GM19463 (cell line): ENCODE results near the gene CDH1.

Experiments used
- ATAC-seq: cut with Tn5 transposase; IDR thresholded peaks from one replicate; pipeline ENCODE4 v1.9.1; 2021; ENCODE audit warnings: mild to moderate bottlenecking, moderate library complexity; ENCODE audit not compliant: unreplicated experiment

Gene CDH1

DNA sequence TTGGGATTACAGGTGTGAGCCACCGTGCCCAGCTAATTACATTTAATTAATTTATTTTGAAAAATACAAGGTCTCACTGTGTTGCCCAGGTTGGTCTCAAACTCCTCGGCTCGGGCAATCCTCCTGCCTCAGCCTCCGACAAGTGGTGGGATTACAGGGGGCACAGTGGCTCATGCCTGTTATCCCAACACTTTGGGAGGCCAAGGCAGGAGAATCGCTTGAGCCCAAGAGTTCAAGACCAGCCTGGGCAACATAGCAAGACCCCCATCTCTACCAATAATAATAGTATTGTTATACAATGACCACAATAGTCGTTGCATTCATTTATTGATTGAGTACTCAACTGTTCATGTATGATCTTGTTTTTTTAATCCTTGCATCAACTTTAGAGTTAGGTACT lies 22.0 kb downstream of the CDH1 start:
- no peak for ATAC-seq

GRCh38 chr16:68760671-68761275 lies 23.7 kb downstream of the CDH1 start:
- peak; percentile 64 for ATAC-seq

DNA sequence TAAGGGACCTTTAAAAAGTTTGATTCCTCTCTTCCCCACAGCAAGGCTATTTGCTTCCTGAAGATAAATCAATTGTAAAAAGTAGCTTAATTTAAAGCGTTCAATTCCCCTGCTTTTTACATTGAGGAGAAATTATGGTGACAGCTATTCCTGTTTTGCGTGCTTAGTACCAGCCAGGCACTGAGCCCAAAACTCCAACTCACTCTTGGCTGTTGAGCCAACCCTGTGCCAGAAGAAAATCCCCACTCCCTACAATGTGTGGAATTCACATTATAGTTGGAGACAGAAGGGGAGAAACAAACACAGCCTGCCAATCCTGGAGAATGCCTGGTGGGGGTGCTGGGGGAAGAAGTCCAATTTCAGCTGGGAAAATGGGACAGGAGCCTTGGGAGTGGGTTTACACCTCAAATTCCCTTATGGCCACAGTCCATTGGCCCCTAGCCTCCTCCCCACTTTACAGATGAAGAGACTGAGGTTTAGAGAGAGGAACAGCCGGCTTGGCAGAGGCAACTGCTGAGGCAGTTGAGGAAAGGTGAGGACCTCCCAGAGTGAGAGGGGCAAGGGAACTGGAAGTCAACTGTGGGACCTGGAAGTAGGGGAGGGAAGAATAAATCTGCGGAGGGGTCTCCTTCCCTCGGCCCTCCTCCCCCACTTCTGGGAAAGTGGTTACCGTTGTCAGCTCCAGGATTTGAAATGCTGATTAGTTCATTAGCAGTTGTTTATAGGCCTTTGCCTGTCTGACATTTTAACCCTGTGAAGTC lies 26.1 kb downstream of the CDH1 start:
- no peak for ATAC-seq

DNA sequence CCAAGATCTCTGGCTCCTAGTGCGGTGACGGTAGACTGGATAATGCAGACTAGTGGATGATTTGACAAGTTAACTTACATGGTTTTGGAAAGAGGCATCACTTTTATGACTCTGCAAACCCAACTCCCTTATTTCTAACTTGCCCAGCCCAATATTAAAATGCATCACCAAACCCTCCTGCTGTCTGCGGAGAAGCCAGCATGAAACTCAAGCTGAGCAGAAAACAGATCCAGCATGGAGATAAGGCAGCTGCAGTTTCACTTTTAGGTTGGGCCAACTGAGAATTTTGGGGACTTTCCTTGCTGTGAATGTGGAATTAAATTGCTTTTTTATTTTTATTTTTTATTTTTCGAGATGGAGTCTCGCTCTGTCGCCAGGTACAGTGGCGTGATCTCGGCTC lies 27.8 kb downstream of the CDH1 start:
- ATAC-seq, result no peak

DNA sequence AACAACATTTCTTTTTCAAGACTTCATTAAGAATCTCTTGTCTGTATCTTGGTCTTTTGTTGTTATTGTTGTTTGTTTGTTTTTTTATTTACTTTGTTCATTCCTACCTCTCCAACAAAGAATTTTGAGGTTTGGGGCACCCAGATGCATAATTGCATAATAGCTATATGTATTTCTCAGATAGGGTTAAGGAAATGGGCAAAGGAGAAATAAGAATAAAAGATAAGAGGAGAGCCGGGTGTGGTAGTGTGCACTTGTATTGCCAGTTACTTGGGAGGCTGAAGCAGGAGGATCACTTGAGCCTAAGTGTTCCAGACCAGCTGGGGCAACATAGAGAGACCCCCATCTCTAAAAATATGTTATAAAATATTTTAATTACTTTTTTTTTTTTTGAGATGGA lies 30.5 kb downstream of the CDH1 start:
- ATAC-seq, result no peak

GRCh38 chr16:68768175-68768574 lies 31.1 kb downstream of the CDH1 start:
- no peak for ATAC-seq

GRCh38 chr16:68768771-68769170 lies 31.7 kb downstream of the CDH1 start:
- no peak for ATAC-seq

GRCh38 chr16:68770671-68771070 lies 33.6 kb downstream of the CDH1 start:
- no peak for ATAC-seq

DNA sequence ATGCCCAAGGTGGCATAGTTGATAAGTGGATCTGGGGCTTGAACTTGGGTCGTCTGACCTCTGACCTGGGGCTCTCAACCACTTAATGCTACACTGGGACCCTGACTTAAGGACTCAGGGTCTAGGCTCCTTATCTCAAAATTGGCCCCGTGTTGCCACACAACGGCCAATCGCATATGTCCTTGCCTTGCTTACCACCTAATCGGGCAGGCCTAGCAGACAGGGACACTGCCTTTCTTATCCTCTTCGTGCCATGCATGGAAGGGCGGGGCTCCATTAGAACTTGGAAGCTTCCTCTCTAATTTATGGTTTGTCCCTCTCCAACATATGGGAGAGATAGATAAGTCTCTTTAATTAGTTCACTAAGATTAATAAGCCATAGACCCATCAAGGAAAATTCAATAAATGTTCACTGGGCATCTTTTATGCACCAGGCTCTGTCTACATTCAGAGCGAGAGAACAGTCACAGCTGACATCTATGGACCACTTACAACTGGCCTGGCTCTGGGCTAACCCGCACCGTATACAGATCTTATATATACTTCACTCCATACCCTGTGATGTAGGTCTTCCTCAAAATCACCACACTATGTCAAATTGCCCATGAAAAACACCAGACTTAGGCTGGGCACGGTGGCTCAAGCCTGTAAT lies 35.1 kb downstream of the CDH1 start:
- no peak for ATAC-seq

GRCh38 chr16:68772871-68773270 lies 35.8 kb downstream of the CDH1 start:
- ATAC-seq, result no peak

- no peak for ATAC-seq
Measured at GRCh38 chr16:68774982-68775634, 38.0 kb downstream of the CDH1 start.

GRCh38 chr16:68776821-68777485 lies 39.9 kb downstream of the CDH1 start:
- peak; percentile 73 for ATAC-seq

GRCh38 chr16:68778551-68779231 lies 41.6 kb downstream of the CDH1 start:
- no peak for ATAC-seq

- no peak for ATAC-seq
Measured at GRCh38 chr16:68779891-68780290, 42.8 kb downstream of the CDH1 start.

- no peak for ATAC-seq
Measured at GRCh38 chr16:68781784-68782183, 44.7 kb downstream of the CDH1 start.

DNA sequence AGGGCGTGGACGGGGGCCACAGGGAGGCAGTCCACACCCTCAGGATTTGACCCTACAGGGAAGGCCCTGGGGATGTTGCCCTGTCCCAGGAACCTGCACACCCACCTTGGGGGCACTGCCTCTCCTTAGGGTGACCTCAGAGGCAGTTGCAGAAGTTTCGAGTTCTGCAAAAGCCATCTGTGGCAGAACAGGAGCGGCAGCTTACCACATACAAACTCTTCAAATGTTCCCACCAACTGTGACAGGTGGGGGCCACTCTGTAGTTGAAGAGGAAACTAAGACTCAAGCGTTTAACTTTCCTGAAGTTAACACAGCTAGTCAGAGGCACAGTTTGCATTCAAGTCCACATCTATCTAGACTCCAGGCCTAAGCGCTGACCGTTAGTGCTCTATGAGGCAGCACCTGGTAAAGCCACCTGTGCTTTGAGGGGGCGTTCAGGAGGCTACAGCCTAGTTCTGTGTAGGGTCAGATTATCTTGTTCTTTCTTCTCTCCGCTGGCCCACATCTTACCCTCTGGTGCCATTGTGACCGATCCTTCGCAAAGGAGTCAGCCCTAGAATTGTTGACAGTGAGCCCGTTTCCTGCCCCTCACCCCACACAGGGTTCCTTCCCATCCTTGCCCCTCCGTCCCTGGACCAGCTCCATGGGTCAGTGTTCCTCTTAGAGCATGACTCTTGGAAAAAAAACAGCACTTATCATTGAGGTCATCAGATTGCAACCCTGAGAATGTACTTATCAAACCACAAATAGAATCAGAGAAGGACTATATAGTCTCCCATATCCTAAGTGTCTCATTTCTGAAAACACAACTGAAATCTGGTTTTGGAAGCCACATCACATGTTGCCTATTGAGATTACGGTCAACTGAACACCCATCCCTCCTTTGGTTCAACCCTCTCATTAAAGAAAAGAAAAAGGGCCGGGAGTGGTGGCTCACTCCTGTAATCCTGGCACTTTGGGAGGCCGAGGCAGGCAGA lies 45.4 kb downstream of the CDH1 start:
- ATAC-seq, result peak; percentile 67

- no peak for ATAC-seq
Measured at GRCh38 chr16:68784226-68784625, 47.1 kb downstream of the CDH1 start.

- ATAC-seq, result no peak
Measured at GRCh38 chr16:68784721-68785120, 47.6 kb downstream of the CDH1 start.

GRCh38 chr16:68785715-68786114 lies 48.6 kb downstream of the CDH1 start:
- no peak for ATAC-seq
